ENCODE data around the gene NACAD.

NACAD gene

DNA sequence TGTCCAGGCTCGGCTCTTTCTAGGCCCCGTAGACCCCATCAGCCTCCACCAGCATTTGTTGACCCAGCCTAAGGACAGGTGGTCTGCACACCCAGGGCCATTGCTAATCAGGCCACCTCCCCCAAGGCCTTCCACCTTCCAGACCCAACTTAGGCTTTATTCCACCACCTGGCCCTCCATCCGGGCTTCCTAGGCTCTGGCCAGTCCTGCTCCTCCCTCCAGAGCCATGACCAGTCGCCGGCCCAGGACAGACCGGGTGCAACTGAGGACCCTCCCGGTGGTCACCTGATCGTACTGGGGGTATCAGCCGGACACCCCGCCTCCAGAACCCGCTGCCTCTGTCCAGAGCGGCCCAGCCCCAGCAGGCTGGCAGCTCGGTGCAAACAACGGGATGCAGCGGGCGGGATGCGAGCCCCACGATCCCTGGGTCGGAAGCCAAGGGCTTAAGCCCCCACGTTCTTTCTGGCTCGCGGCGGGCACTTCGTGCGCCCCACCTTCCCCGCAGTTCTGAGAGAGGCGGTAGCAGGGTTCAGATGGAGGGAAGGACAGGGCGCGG is 545 bp downstream of the NACAD start:
- no peak for DNase-seq (ENCODE audit: low read depth, low spot score)

DNA sequence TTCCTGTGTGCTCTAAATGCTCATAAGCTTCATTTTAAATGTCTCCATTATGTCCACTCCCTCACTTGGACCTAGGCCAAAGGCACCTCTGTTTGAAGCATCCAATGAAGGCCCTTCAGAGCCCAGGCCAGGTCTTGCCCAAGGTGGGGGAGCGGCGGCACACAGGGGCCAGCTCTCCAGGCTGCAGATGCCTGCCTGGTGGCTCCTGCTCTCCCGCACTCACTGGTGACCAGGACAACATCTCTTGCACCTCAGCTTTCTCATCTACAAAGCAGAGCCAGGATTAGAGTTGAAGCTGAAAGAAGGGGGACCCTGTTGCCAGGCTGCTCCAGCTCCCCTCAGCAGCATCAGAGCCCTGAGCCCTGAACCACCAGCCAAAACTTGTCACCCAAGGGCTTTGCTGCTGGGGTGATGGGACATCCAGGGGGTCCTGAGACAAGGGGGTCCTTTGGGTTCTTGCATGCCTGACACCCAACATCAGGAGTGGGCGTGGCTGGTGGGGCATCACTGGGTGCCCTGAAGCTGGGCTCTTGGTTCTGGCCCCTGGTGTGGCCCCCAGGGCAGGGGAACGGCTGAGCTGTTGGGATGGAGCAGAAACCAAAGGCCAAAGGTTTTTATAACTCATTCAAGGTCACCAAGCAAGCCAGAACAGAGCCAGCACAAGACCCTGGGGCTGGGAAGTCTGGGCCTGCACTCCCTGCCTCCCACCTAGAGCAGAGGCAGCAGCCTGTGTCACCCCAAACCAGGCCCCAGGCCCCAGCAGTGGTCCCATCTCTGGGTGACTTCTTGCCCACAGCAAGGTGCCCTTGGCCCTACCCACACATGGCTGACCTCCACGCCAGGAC is 1.2 kb downstream of the NACAD start:
- DNase-seq (ENCODE audit: low read depth, low spot score) = no peak

DNA sequence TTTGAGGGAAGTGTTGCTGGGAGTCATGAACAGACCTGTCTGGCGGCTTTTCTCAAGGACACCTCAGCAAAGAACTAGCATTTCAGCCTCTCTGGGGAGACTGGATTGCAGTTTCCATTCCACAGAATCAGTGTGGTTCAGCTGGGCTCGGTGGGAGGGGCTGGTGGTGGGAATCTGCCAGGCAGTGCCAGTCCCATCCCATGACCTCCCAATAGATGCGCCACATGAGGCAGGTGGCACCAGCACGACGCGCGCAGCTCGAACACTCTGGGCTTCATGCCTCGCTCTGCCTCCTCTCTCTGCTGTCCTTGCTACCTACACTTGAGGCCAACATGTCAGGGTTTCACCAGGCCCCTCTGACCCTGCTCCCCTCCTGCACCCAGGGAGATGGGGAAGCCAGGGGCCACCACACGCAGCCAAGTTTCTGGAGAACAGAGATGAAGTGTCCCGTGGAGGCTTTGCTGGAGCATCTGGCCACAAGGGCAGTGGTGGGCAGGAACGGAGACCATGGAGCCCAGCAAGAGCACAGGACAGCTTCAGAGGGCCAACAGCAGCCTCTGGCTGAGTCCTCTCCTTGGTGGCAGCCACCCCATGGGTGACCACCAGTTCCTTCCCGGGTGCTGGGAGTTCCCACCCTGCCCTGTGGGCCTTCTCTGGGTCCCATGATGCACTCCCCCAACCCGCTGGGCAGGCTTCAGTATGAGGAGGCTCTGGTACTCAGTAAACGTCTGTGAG is 2.3 kb downstream of the NACAD start:
- no peak for DNase-seq (ENCODE audit: low read depth, low spot score)

DNA sequence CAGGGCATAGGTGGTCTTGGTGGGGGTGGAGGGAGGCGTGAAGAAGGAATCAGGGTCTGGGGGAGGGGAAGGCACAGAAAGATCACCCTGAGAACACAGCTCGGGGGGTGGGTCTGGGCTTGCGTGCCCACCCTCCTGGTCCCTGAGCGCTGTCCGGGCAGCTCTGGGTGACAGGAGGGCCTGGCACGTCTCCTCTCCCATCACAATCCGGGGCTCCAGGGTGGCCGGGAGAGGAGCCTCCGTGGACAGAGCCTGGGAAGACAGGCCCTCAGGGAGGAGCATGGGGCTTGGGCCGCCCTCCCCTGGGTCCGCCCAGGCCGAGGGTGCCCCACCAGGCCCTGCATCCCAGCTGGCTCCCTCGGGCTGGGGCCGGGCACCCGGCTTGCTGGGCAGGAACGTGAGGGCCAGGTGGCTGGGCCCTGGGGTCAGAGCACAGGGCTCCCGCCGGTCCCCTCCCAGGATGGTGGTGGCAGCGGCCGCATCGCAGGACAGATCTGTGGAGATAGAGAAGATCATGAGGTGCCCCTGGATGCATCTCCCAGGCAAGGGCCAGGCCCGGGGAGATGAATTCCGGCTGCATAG is 3.1 kb downstream of the NACAD start:
- no peak for DNase-seq (ENCODE audit: low read depth, low spot score)

DNA sequence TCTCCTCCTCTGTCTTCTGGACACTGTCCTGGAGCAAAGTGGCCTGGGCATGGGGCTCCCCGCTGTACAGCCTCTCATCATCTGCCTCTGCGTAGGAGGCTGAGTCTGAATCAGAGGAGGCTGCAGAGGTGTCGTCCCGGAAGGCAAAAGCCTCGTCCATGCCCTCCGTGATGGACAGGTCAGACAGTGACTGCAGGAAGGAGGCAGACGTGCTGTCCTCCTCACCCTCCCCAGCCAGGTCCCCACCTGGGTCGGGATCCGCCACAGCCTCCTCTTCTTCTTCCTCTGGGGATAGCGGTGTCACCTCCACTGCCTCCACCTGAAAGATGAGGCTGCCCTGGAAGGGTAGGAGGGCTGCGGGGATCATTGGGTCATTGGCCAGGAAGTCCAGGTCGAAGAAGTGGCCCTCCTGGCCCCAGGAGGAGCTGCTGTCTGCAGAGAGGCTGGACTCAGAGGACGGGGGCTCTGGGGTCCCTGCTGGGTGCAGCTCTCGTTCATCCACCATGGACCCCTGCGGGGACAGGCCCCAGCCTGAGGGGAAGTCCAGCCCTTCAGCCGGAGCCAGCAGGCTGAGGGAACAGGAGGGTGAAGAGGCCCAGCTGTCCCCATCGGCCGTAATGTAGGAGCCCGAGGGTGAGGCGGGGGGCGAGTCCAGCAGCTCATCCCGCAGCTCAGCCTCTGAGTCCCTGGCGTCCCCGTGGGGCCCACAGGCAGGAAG is 3.7 kb downstream of the NACAD start:
- DNase-seq (ENCODE audit: low read depth, low spot score) = no peak

DNA sequence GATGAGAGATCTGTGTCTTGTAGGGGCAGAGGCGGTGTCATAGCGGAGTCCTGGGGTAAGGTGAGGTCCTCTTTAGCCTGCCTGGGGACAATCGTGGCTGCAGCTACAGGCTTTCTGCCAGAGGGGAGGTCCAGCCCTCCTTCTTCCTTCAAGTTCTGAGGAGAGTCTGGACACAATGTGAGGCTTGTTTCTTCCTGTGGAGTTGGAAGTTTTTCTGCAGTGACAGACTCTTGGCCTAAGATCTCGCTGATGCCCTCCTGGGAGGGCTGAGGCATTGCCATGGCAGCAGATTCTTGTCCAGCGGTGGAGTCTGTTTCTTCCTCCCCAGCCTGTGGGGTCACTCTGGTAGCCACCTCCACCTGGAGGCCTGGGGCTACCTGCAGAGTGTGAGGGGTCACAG is 4.4 kb downstream of the NACAD start:
- no peak for DNase-seq (ENCODE audit: low read depth, low spot score)

DNA sequence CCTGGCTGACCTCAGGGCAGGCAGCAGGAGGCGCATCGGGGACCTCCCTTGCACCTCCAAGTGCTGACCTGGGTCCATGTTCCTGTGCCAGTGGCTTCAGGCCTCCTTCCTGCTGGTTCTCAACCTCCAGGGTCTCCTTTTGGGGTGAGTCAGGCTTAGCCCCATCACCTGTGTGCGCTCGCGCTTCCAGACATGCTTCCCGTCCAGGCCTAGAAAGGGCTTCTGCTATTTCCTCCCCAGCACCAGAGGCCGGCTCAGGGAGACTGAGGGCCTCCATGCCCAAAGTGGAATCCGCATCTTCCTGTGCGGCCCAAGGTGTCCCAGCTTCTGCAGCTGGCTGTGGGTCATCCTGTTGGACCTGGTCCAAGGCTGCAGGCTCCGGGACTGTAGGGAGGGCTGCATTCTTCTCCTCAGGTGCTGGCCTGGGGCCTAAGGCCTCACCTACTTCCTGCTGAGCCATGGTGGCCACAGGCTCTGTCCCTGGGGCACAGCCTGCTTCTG is 5.9 kb downstream of the NACAD start:
- DNase-seq (ENCODE audit: low read depth, low spot score) = no peak

DNA sequence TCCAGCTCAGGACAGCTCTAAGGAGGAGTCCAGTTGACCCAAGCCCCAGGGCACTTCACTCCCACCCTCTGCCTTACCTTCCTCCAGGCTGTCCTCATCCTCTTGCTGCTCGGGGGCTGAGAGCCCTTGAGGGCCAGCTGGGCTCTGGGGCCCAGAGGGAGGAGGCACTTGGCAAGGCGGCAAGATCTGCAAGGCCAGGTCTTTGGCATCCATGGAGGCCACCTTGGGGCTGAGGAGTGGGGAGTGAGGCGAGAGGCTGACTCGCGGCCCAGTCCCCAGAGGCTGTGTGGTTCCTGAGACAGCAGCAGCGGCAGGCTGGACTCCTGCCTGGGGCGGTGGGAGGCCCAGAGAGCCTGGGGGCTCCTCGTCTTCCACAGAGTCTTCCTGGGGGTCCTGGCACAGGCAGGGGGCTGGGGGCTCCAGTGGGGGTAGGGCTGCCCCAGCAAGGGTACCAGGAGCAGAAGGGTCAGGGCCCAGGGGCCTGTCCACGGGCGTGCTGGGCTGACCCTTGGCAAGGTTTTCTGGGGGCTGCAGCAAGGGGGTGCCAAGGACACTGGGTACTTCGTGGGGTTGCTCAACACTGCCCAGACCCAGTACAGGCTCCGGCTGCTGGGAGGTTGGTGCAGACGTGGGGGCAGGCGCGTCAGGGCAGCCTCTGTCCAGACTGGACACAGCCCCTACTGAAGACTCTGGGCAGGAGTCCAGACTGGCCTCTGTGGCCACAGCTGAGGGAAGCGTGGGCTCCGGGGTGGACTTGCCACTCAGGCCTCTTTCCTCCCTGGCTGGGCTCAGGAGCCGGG is 6.5 kb downstream of the NACAD start:
- DNase-seq (ENCODE audit: low read depth, low spot score) = no peak

DNA sequence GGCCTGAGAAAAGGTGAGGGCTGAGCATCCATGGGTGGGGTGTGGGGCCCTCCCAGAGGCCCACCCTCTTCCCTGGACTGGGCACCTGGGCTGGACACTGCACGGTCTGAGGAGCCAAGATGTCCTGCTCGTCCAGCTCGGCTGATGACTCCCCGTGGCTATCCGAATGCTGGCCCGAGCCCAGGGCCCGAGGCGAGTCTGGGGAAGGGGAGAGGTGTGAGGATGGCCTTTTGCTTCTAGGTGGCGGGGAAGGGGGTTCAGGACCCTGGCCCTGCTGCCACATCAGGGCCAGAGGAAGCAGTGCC is 7.1 kb downstream of the NACAD start:
- no peak for DNase-seq (ENCODE audit: low read depth, low spot score)

DNA sequence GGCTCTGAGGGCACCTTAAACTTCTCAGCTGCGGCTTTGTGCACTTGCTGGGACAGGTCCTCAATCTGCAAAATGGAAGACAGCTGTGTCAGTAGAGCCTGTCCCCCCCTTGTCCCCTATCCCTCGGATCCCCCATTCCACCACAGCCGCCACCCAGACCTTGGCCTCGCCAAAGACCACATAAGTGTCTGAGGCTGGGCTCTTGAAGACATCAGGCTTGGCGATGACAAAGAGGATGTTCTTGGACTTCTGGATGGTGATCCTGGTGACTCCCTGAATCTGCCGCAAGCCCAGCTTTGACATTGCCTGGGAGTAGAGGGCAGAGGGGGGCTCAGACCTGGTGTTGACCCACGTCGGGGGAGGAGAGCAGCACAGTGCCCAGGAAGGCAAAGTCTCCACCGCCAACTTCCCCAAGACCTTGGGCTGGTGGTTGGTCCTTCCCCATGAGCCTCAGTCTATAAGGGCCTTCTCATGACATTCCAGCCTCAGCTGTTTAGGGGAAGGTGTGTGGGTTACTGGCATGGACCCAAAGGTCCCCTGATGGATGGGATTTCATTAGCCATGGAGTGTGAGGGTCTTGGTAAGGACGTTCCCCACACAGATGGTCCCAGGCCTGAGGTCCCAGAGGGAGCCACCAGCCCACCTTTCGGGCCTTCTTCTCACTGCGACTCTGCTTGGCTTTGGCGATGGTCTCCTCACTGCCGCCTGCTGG is 7.7 kb downstream of the NACAD start:
- no peak for DNase-seq (ENCODE audit: low read depth, low spot score)

DNA sequence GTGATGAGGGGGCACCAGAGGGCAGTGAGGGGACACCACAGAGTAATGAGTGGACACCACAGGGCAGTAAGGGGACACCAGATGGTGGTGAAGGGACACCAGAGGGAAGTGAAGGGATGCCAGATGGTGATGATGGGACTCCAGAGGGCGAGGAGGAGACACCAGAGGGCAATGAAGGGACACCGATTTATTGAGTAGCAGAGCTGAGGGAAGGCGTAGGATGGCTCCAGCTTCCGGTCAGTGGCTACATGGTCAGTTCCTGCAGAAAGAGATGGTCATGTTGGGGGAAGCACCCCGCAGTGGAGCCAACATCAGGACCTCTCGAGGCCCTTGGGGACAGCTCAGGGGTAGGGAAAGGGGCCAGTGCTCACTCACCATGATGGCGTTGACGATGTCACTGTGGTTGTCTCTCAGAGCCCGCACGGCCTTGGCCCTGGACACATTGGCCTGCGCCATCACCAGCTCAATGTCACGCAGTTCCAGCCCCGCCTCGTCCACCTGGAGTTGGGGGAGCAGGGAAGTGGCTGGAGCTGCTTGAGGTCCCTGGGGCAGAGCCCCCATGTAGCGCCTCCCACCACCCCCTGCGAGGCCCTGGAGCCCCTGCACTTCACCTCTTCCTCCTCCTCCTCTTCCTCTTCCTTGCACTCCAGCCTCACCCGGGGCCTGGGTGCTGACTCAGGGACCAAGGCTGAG is 8.4 kb downstream of the NACAD start:
- DNase-seq (ENCODE audit: low read depth, low spot score) = no peak

DNA sequence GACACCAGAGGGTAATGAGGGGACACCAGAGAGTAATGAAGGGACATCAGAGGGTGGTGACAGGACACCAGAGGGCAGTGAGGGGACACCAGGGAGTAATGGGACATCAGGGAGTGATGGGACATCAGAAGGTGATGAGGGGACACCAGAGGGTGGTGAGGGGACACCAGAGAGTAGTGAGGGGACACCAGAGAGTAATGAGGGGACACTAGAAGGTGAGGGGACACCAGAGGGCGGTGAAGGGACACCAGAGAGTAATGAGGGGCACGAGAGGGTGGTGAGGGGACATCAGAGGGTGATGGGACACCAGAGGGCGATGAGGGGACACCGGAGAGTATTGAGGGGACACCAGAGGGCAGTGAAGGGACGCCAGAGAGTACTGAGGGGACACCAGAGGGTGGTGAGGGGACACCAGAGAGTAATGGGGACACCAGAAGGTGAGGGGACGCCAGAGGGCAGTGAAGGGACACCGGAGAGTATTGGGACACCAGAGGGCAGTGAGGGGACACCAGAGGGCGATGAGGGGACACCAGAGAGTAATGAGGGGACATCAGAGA is 10.6 kb downstream of the NACAD start:
- no peak for DNase-seq (ENCODE audit: low read depth, low spot score)

DNA sequence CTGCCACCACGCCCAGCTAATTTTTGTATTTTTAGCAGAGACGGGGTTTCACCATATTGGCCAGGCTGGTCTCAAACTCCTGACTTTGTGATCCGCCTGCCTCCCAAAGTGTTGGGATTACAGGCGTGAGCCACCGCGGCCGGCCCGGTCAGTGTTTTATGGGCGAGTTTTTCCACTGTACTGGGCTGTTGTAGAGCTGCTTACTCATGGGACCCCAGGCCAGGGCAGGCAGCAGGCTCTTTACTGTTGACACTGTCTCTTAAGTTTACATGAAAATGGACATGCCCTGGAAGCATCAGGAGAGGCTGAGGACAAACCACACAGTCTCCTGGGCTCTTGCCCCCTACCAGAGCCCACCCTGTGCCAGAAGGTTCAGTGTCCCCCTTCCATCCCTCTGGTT is 11.2 kb downstream of the NACAD start:
- DNase-seq (ENCODE audit: low read depth, low spot score) = no peak

DNA sequence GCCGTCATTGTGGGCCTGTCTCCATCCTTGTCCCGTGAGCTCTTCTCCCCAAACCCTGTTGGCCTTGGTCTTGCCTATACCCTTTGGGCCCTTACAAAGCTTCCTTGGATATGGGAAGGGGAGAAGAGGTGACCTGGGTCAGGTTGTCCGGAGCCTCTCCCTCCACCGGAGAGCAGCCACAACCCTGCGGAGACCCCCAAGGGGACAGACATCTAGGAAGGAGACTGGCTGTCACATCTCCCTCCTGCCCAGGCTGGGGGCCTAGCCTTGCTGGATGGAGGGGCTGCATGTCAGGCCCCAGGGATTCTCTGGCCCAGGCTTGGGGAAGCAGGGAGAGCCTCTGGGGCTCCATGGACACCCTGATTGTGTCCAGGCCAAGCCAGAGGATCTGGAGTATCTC is 11.8 kb downstream of the NACAD start:
- no peak for DNase-seq (ENCODE audit: low read depth, low spot score)

DNA sequence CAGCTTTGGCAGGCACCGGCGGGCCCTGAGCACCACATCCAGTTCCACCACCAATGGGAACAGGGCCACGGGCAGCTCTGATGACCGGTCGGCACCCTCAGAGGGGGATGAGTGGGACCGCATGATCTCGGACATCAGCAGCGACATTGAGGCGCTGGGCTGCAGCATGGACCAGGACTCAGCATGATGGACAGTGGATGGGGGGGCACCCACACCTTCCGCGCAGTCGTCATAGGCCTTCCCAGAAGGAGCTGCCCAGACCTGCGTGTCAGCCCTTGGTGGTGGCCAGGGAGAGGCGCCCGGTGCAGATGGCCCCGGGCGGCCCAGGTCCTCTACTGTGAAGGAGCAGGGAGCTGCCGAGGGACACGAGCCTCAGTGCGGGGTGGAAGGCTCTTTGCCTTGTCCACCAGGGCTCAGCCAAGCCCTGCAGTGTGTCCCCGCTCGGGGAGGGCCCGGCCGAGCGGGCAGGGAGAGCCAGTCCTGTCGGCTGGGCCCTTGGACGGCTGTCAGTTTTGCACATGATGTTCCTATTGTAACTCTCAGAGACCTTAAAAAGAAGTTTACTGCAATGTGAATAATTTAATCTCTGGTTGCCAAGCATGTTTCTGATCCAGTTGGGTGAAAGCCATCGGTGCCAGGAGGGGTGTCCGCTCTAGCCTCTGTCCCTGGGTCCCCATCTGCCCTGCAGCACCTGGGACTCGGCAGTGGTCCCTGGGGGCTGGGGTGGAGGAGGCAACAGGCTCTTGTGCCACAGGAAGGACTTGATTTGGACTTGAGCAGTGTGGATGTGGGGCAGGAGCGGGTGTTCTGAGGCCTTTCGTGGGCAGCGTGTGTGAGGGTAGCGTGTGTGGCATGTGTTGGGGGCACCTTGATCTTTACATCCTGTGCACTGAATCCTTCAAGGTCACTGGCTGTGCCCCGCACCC is 12.6 kb downstream of the NACAD start:
- no peak for DNase-seq (ENCODE audit: low read depth, low spot score)

DNA sequence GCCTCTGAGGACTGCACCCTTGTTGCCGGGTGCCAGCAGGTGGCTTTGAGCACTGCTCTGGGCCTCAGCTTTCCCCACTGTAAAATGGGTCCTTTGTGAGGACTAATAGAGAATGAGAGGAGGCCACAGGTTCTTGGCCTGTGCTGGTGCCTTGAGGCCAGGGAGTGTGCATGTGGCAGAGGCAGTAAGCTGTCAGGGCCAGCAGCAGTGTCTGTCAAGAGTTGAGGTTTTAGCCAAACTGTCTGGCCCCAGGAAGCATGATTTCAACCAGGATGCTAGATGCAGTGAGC is 13.5 kb downstream of the NACAD start:
- DNase-seq (ENCODE audit: low read depth, low spot score) = no peak

DNA sequence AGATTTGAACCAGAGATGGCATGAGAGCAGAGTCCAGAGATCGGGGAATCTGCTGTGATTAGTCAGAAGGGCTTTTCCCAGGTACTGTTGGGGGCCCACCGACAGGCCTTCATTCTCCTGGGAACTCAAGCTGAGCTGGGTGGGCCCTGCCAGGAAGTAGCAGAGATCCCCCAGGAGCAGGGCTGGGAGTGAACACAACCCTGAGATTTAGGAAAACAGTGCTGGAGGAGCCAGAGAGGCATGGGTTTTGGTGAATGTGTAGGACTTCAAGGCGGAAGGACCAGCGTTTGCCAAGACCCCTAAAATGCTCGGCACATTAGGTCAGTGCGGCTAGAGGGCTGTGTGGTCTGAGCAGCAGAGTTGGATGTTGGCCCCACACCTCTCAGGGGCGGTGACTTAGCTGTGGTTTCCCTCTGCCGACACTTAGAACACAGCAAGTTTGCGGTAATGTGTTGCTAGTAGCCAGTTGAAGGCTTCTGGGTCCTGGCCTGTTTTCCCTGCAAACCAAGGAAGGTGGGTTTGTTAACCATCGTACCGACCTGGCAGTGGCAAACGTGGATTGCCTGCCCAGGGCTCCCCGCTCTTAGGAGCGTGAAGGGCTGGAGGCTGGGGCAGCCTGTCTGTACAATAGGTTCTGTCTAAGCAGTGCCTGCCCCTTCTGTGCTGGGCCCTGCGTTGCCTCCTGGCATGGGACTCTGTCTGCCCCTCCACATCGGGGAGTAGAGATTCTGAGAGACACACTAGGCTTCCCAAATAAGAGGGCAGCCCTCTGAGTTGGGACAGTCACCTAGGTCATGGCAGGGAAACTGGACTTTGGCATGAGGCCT is 14.0 kb downstream of the NACAD start:
- no peak for DNase-seq (ENCODE audit: low read depth, low spot score)
